Vagina (tissue), 2 donors: ENCODE results near the gene PAQR5.
"Not testable (repeated sequence)": the region's sequence is repeated elsewhere in the genome, so short reads cannot be mapped to it uniquely, and the experiment has no call there.

ENCODE experiments used
- CTCF ChIP-seq, 3 experiments: fragments of 450-650 bp in 2 of 3; fragments of 200-600 bp in 1 of 3; sonication (generic) in 1 of 3; IDR thresholded peaks; one replicate each; pipeline ENCODE4 v1.5.1; 2017 to 2019; ENCODE audit warnings: antibody characterized with exemption in 3 of 3, mild to moderate bottlenecking in 2 of 3, moderate library complexity in 2 of 3
- POLR2AphosphoS5 ChIP-seq, 2 donors: sonication (generic); formaldehyde crosslinking; IDR thresholded peaks; one replicate each; pipeline ENCODE4 v1.9.0; 2017; ENCODE audit warnings: antibody characterized with exemption in 2 of 2, mild to moderate bottlenecking in 2 of 2, low read depth in 1 of 2; ENCODE audit not compliant: insufficient read depth in 1 of 2

GRCh38 chr15:69384066-69384465 lies 85.4 kb downstream of the PAQR5 start:
- TF ChIP-seq CTCF (IDR thresholded peaks at IDR 0.05); POLR2AphosphoS5 (IDR thresholded peaks at IDR 0.05; ENCODE audit: insufficient read depth in 1 of 2, low read depth in 1 of 2): not testable (repeated sequence)
